GM10248 (cell line): ENCODE data around the gene FGFR4.

ENCODE experiments used
- CTCF ChIA-PET: fragments of 300-600 bp; sonication (Branson Sonifier 250); formaldehyde crosslinking; extraction: SDS; loops from one replicate; lab custom pipeline; 2021; ENCODE audit warnings: antibody characterized with exemption; lab: Yijun Ruan, JAX
- POLR2A ChIA-PET: fragments of 350-650 bp; sonication (Branson Sonifier 250); formaldehyde crosslinking; extraction: SDS; loops from one replicate; lab custom pipeline; 2020; ENCODE audit warnings: antibody characterized with exemption; lab: Yijun Ruan, JAX
- DNase-seq: peaks from one replicate; pipeline ENCODE4 v3.0.0; 2012; ENCODE audit errors: extremely low spot score
- TF ChIP-seq, protein P1 (sequence below): IDR thresholded peaks from 2 replicates; pipeline ENCODE4 v1.5.1; 2012; ENCODE audit warnings: mild to moderate bottlenecking, low read depth; ENCODE audit errors: extremely low read depth, missing control alignments, control extremely low read depth

FGFR4 gene

DNA sequence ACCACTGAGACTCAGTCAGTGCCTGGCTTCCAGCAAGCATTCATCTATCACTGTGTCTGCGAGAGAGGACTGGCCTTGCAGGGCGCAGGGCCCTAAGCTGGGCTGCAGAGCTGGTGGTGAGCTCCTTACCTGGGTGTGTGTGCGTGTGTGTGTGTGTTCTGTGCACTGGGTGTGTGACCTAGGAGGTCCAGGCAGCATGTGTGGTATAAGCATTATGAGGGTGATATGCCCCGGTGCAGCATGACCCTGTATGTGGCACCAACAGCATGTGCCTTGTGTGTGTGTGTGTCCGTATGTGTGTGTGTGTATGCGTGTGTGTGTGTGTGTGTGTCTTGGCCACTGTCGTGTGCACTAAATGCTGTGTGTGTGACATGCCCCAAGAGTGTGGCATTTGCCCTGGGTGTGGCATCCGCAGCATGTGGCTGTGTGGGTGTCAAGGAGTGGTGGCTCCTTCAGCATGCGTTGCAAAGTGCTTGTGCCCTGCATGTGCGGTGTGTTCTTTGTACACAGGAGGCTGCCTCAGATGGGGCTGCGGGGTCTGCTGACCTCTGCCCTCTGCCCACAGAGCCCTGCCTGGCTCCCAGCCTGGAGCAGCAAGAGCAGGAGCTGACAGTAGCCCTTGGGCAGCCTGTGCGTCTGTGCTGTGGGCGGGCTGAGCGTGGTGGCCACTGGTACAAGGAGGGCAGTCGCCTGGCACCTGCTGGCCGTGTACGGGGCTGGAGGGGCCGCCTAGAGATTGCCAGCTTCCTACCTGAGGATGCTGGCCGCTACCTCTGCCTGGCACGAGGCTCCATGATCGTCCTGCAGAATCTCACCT is 3.3 kb downstream of the FGFR4 start:
- ChIA-PET CTCF (interaction anchor here (3.5 kb wide), 1 partner anchor 23 kb away, joined by 16 read pairs; no protein-coding TSS in a partner anchor), POLR2A (no interaction called here)
- TF ChIP-seq, protein P1, sequence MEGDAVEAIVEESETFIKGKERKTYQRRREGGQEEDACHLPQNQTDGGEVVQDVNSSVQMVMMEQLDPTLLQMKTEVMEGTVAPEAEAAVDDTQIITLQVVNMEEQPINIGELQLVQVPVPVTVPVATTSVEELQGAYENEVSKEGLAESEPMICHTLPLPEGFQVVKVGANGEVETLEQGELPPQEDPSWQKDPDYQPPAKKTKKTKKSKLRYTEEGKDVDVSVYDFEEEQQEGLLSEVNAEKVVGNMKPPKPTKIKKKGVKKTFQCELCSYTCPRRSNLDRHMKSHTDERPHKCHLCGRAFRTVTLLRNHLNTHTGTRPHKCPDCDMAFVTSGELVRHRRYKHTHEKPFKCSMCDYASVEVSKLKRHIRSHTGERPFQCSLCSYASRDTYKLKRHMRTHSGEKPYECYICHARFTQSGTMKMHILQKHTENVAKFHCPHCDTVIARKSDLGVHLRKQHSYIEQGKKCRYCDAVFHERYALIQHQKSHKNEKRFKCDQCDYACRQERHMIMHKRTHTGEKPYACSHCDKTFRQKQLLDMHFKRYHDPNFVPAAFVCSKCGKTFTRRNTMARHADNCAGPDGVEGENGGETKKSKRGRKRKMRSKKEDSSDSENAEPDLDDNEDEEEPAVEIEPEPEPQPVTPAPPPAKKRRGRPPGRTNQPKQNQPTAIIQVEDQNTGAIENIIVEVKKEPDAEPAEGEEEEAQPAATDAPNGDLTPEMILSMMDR = no peak
- DNase-seq = no peak

DNA sequence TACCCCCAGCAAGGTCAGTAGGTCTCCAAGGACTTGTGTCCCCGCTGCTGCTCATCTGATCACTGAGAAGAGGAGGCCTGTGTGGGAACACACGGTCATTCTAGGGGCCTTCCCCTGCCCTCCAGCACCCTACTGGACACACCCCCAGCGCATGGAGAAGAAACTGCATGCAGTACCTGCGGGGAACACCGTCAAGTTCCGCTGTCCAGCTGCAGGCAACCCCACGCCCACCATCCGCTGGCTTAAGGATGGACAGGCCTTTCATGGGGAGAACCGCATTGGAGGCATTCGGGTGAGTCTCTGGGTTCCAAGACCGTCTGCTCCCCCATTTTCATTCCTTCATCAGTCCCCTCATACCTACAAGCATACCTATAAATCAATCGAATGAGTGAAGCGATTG is 4.1 kb downstream of the FGFR4 start:
- DNase-seq = no peak
- ChIA-PET CTCF (interaction anchor here (1.3 to 3.5 kb wide), 2 partner anchors 19 to 22 kb away, joined by 3 to 16 read pairs; no protein-coding TSS in a partner anchor), POLR2A (no interaction called here)
- TF ChIP-seq, protein P1 = no peak

DNA sequence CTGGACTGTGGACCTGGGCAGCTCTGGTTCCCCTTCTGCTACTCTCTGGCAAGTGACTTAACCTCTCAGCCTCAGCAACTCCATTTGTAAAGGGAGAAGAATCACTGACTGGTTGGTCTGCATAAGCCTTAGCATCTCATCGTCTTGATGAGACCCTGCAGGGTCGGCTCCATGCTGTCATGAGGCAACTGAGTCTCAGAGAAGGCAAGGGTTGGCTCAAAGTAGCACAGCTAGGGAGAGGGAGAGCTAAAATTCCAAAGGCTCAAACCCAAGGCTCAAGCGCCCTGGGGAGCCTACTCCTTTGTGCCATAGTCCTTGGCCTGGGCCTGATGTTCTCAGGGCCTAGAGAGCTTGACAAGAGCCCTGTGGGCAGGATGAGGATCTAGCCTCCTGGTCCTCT is 4.5 kb downstream of the FGFR4 start:
- ChIA-PET POLR2A (no interaction called here), CTCF (interaction anchor here (1.3 to 3.5 kb wide), 2 partner anchors 19 to 22 kb away, joined by 3 to 16 read pairs; no protein-coding TSS in a partner anchor)
- DNase-seq = no peak
- TF ChIP-seq, protein P1 = no peak

DNA sequence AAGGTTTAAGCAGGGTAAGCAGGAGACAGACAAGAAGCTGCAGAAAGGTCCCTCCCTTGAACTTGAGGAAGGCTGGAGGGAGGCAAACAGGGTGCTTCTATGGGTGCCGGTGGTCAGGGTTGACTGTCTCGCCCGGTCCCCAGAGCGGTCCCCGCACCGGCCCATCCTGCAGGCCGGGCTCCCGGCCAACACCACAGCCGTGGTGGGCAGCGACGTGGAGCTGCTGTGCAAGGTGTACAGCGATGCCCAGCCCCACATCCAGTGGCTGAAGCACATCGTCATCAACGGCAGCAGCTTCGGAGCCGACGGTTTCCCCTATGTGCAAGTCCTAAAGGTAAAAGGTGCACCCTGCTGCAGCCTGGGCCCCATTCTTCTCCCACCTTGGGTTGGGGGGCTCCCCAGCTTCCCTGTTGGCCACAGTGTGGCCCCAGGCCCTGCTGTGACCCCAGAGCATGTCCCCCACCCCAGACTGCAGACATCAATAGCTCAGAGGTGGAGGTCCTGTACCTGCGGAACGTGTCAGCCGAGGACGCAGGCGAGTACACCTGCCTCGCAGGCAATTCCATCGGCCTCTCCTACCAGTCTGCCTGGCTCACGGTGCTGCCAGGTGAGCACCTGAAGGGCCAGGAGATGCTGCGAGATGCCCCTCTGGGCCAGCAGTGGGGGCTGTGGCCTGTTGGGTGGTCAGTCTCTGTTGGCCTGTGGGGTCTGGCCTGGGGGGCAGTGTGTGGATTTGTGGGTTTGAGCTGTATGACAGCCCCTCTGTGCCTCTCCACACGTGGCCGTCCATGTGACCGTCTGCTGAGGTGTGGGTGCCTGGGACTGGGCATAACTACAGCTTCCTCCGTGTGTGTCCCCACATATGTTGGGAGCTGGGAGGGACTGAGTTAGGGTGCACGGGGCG is 5.7 kb downstream of the FGFR4 start:
- TF ChIP-seq, protein P1 = no peak
- ChIA-PET POLR2A (no interaction called here), CTCF (interaction anchor here (1.2 to 3.5 kb wide), 3 partner anchors 20 to 217 kb away, joined by 3 to 16 read pairs (median 7); no protein-coding TSS in a partner anchor)
- DNase-seq = no peak

DNA sequence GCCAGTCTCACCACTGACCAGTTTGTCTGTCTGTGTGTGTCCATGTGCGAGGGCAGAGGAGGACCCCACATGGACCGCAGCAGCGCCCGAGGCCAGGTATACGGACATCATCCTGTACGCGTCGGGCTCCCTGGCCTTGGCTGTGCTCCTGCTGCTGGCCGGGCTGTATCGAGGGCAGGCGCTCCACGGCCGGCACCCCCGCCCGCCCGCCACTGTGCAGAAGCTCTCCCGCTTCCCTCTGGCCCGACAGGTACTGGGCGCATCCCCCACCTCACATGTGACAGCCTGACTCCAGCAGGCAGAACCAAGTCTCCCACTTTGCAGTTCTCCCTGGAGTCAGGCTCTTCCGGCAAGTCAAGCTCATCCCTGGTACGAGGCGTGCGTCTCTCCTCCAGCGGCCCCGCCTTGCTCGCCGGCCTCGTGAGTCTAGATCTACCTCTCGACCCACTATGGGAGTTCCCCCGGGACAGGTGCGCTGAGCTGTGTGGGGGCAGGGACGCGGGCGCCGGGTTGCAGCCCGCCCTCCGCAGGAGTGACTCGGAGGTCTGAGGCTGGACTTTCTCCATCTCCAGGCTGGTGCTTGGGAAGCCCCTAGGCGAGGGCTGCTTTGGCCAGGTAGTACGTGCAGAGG is 6.5 kb downstream of the FGFR4 start:
- TF ChIP-seq, protein P1 = no peak
- DNase-seq = no peak
- CTCF ChIA-PET = interaction anchor here (1.2 to 3.5 kb wide), 3 partner anchors 20 to 216 kb away, joined by 3 to 16 read pairs (median 7); no protein-coding TSS in a partner anchor
- POLR2A ChIA-PET = no interaction called here
